Osteoblast (primary cell): ENCODE results near the gene GFPT1. TPM values are rescaled to one million over a fixed set of nuclear protein-coding genes. Genes with fewer than 3 reads are reported as not detected.

Experiments
- DNase-seq: peaks from one replicate; pipeline ENCODE4 v3.0.0; 2011; ENCODE audit warnings: low spot score, mixed read lengths; ENCODE audit not compliant: insufficient read length; ENCODE audit errors: missing footprints
- H2AFZ ChIP-seq: 2 replicates; pipeline ENCODE4 v1.6.0; 2011; ENCODE audit warnings: mild to moderate bottlenecking, low read length
- H3K27ac ChIP-seq: 2 replicates; pipeline ENCODE4 v1.5.1; 2011; ENCODE audit warnings: mild to moderate bottlenecking, low read depth, low read length, moderate library complexity
- H3K27me3 ChIP-seq: 2 replicates; pipeline ENCODE4 v1.6.0; 2012; ENCODE audit warnings: mild to moderate bottlenecking, control low read depth, inconsistent platforms, low read length, moderate library complexity; ENCODE audit not compliant: insufficient read depth
- H3K36me3 ChIP-seq: 2 replicates; pipeline ENCODE4 v1.5.1; 2011; ENCODE audit warnings: mild to moderate bottlenecking, low read length, control low read depth, moderate library complexity; ENCODE audit not compliant: insufficient read depth
- H3K4me1 ChIP-seq: 2 replicates; pipeline ENCODE4 v1.5.1; 2011; ENCODE audit warnings: mild to moderate bottlenecking, low read length, control low read depth, moderate library complexity; ENCODE audit not compliant: insufficient read depth
- H3K4me2 ChIP-seq: 2 replicates; pipeline ENCODE4 v1.6.0; 2011; ENCODE audit warnings: mild to moderate bottlenecking, low read length; ENCODE audit not compliant: insufficient read depth
- H3K4me3 ChIP-seq: fragments of 200-600 bp; sonication (generic); 3 replicates; pipeline ENCODE4 v1.5.1; 2012; ENCODE audit warnings: mild to moderate bottlenecking, low read length, inconsistent platforms; ENCODE audit not compliant: insufficient read depth
- H3K79me2 ChIP-seq: 2 replicates; pipeline ENCODE4 v1.6.0; 2012; ENCODE audit warnings: mild to moderate bottlenecking, low read length, control low read depth, inconsistent platforms; ENCODE audit not compliant: insufficient read depth
- H3K9me3 ChIP-seq: 2 replicates; pipeline ENCODE4 v1.5.1; 2011; ENCODE audit warnings: low read depth, low read length, control low read depth
- H4K20me1 ChIP-seq: 2 replicates; pipeline ENCODE4 v1.6.0; 2012; ENCODE audit warnings: mild to moderate bottlenecking, low read length, control low read depth; ENCODE audit not compliant: insufficient read depth
- total RNA-seq: library from RNA; depleted of rRNA; stranded (reverse); fragments of >200 nt; gene quantifications from 2 replicates; pipeline ENCODE4 v1.2.3, GENCODE V29; 2012
- TF ChIP-seq, protein P1 (sequence below): IDR thresholded peaks from 2 replicates; pipeline ENCODE4 v1.5.1; 2011; ENCODE audit warnings: mild to moderate bottlenecking, low read depth, low read length, moderate library complexity; ENCODE audit errors: extremely low read depth

Gene GFPT1
- total RNA-seq, 1 donor: 64.4 TPM

DNA sequence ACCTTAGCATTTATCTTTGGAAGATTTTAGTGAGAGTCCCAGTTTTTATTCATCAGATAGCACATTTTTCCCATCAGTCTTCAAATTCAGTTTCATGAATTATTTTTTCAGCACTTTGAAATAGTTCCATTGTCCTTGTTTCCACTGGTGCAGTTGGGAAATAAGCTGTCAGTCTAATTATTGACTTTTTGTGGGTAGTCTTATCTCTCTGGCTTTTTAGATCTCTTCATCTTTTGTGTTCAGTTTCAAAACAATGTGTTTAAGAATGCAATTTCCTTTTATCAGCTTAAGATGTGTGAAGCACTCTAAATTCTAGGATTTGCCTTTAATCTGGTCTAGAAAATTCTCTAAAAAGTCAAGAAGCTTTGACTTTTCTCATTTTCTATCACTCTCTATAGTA, 70.5 kb downstream of the GFPT1 start:
- Histone ChIP-seq H3K79me2 (no peaks in the 10 kb centered on the region), H3K4me2 (no peak overlapping the region), H3K9me3 (no peaks in the 10 kb centered on the region), H3K27me3 (no peaks in the 10 kb centered on the region), H3K4me1 (no peaks in the 10 kb centered on the region), H4K20me1 (no peaks in the 10 kb centered on the region), H3K4me3 (no peak overlapping the region), H3K27ac (no peak overlapping the region), H3K36me3 (peaks cover 39% of the 10 kb centered on the region), H2AFZ (no peak overlapping the region)
- DNase-seq: no peak
- TF ChIP-seq, protein P1, sequence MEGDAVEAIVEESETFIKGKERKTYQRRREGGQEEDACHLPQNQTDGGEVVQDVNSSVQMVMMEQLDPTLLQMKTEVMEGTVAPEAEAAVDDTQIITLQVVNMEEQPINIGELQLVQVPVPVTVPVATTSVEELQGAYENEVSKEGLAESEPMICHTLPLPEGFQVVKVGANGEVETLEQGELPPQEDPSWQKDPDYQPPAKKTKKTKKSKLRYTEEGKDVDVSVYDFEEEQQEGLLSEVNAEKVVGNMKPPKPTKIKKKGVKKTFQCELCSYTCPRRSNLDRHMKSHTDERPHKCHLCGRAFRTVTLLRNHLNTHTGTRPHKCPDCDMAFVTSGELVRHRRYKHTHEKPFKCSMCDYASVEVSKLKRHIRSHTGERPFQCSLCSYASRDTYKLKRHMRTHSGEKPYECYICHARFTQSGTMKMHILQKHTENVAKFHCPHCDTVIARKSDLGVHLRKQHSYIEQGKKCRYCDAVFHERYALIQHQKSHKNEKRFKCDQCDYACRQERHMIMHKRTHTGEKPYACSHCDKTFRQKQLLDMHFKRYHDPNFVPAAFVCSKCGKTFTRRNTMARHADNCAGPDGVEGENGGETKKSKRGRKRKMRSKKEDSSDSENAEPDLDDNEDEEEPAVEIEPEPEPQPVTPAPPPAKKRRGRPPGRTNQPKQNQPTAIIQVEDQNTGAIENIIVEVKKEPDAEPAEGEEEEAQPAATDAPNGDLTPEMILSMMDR: no peak

DNA sequence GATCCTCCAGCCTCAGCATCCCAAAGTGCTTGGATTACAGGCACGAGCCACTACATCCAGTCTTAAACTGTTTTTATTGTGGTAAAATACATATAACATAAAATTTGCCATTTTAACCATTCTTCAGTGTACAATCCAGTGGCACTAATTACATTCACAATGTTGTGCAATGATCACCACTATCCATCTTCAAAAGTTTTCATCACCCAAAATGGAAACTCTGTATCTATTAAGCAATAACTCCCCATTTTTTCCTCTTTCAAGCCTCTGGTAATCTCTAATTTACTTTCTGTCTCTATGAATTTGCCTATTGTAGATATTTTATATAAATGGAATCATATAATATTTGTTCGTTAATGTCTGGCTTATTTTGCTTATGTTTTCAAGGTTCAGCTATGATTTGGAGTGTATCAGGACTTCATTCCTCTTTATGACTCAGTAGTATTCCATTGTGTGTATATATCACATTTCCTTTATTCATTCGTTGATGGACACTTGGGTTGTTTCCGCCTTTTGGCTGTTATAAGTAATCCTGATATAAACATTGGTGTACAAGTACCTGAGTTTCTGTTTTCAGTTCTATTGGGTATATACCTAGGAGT, 71.8 kb downstream of the GFPT1 start:
- DNase-seq: no peak
- H4K20me1 ChIP-seq: no peaks in the 10 kb centered on the region
- H3K79me2 ChIP-seq: no peaks in the 10 kb centered on the region
- peaks cover 39% of the 10 kb centered on the region for H3K36me3 ChIP-seq
- no peaks in the 10 kb centered on the region for H3K4me1 ChIP-seq
- H3K27me3 ChIP-seq: no peaks in the 10 kb centered on the region
- H3K4me2 ChIP-seq: no peak overlapping the region
- no peak overlapping the region for H2AFZ ChIP-seq
- no peak overlapping the region for H3K4me3 ChIP-seq
- no peak overlapping the region for H3K27ac ChIP-seq
- TF ChIP-seq, protein P1: no peak
- H3K9me3 ChIP-seq: no peaks in the 10 kb centered on the region

DNA sequence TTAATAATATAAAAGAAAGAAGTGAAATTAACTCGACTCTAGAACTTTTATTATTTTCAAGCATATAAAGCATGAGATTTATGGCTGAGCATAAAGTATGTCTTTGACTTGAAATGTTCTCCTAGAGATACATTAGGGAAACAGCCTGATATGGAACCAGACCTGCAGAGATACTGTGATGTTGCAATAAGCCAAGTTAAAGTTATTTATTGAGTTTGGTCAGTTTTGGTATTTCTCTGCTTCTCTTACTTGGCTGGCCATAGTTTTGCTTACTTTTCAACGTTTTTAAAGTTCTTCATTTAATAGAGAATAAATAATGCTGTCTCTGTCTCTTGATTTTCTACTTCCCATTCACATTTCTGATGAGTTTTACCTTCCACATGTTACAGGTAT, 76.0 kb downstream of the GFPT1 start:
- Histone ChIP-seq H3K4me2 (no peak overlapping the region), H3K4me1 (peaks cover 28% of the 10 kb centered on the region), H3K36me3 (peaks cover 12% of the 10 kb centered on the region), H4K20me1 (no peaks in the 10 kb centered on the region), H3K27ac (peak overlapping the region; percentile 8), H3K9me3 (no peaks in the 10 kb centered on the region), H3K79me2 (no peaks in the 10 kb centered on the region), H3K4me3 (no peak overlapping the region), H3K27me3 (no peaks in the 10 kb centered on the region), H2AFZ (no peak overlapping the region)
- no peak for DNase-seq
- TF ChIP-seq, protein P1: no peak

DNA sequence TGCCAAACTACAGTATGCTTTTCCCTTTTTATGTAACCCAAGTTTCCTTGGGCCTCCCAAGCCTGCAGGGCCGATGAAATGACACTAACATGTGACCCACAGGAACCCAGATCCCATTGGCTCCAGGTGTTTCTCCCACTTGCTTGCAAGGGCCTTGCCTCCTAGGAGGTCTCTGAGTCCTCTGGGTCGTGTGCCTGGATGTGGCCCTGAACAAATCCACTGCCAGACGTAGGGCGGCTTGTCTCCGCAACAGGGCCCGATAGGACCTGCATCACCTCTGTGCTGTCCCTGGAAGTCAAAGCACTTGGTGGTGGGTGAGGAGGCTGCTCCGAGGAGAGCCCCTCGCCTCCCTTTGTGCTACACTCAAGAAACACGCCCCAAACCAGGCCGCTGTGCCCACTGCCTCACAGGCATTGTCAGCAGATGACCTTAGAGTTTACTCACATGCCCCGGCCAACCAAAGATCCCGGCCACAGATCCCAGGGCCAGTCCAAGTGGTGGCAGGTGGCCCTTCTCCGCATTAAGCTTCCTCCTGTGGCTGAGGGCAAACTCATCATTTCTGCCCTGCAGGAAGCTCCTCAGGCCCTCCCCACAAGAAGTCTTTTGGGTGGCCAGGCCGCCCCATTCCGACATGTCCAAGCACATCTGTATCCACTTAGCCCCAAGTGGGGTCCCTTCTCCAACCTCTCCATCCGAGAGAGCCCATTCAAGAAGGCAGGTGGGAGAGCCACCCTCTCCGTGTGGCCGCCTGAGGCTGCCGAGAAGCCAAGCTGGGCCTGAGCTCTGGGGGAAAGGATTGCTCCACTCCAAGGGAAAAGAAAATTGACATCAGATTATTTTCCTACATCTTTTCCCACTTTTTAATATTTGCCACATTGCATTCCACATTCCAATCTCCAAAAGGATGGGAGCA, 76.7 kb downstream of the GFPT1 start:
- DNase-seq: peak; percentile 39
- H3K4me3 ChIP-seq: no peak overlapping the region
- H2AFZ ChIP-seq: no peak overlapping the region
- no peaks in the 10 kb centered on the region for H3K27me3 ChIP-seq
- H3K27ac ChIP-seq: peak overlapping the region; percentile 78
- H3K4me1 ChIP-seq: peaks cover 32% of the 10 kb centered on the region
- TF ChIP-seq, protein P1: no peak
- no peaks in the 10 kb centered on the region for H3K79me2 ChIP-seq
- no peaks in the 10 kb centered on the region for H3K9me3 ChIP-seq
- H3K36me3 ChIP-seq: peaks cover 6% of the 10 kb centered on the region
- H3K4me2 ChIP-seq: no peak overlapping the region
- no peaks in the 10 kb centered on the region for H4K20me1 ChIP-seq
